NCI-H524 (cell line): ENCODE data around the gene FBXO17.
A peak's percentile ranks its signal among the peaks of the same experiment; 100 is the strongest.
"Not testable (repeated sequence)": the region's sequence is repeated elsewhere in the genome, so short reads cannot be mapped to it uniquely, and the experiment has no call there.

Experiments used
- DNase-seq, 2 experiments: peaks; one replicate each; lab custom pipeline; 2025; lab: John Stamatoyannopoulos, UW

Gene FBXO17

GRCh38 chr19:38975214-38975860 is at the start of gene FBXO17:
Gene FBXO17, minus strand, starts transcription at chr19:38975742. Its CDS starts 25,423 bp downstream, at chr19:38950319.
- no peak for DNase-seq

- no peak for DNase-seq
Observed at GRCh38 chr19:39024875-39025641, 49.5 kb upstream of the FBXO17 start.

GRCh38 chr19:39021063-39021462 is 45.5 kb upstream of the FBXO17 start:
- DNase-seq = no peak

- no peak for DNase-seq
Observed at GRCh38 chr19:39017646-39018045, 42.1 kb upstream of the FBXO17 start.

- DNase-seq = no peak
Observed at GRCh38 chr19:39017026-39017425, 41.5 kb upstream of the FBXO17 start.

- no peak for DNase-seq
Observed at GRCh38 chr19:39014037-39014436, 38.5 kb upstream of the FBXO17 start.

GRCh38 chr19:39009001-39009400 is 33.5 kb upstream of the FBXO17 start:
- no peak for DNase-seq

- no peak for DNase-seq
Observed at GRCh38 chr19:39008137-39008536, 32.6 kb upstream of the FBXO17 start.

- DNase-seq = no peak
Observed at GRCh38 chr19:39007096-39007495, 31.6 kb upstream of the FBXO17 start.

- no peak for DNase-seq
Observed at GRCh38 chr19:39004403-39004802, 28.9 kb upstream of the FBXO17 start.

- DNase-seq = no peak
Observed at GRCh38 chr19:39003796-39004195, 28.3 kb upstream of the FBXO17 start.

- DNase-seq = no peak
Observed at GRCh38 chr19:39003188-39003587, 27.6 kb upstream of the FBXO17 start.

GRCh38 chr19:39001041-39001440 is 25.5 kb upstream of the FBXO17 start:
- DNase-seq = peak; percentile 36 to 84

GRCh38 chr19:38997576-38997975 is 22.0 kb upstream of the FBXO17 start:
- DNase-seq = not testable (repeated sequence)

GRCh38 chr19:38993271-38993670 is 17.7 kb upstream of the FBXO17 start:
- no peak for DNase-seq

GRCh38 chr19:38990949-38991697 is 15.6 kb upstream of the FBXO17 start:
- no peak for DNase-seq

- not testable (repeated sequence) for DNase-seq
Observed at GRCh38 chr19:38989614-38990013, 14.1 kb upstream of the FBXO17 start.

- DNase-seq = peak; percentile 71 to 84
Observed at GRCh38 chr19:38989066-38989605, 13.6 kb upstream of the FBXO17 start.

- DNase-seq = not testable (repeated sequence)
Observed at GRCh38 chr19:38988627-38989026, 13.1 kb upstream of the FBXO17 start.

GRCh38 chr19:38987745-38988144 is 12.2 kb upstream of the FBXO17 start:
- DNase-seq = not testable (repeated sequence)

- DNase-seq = peak in 1 of 2 experiments; percentile 48
Observed at GRCh38 chr19:38985262-38985661, 9.7 kb upstream of the FBXO17 start.

- DNase-seq = no peak
Observed at GRCh38 chr19:38980583-38981374, 5.2 kb upstream of the FBXO17 start.
